Adipocyte (in vitro differentiated cells): ENCODE data around the gene PLEKHG4.

Experiments
- DNase-seq: peaks from one replicate; pipeline ENCODE4 v3.0.0-alpha.2; 2015; ENCODE audit warnings: low read depth
- H3K27me3 ChIP-seq: replicated peaks from 2 replicates; pipeline ENCODE4 v1.7.0; 2013; ENCODE audit warnings: mild to moderate bottlenecking, low read length, moderate library complexity; ENCODE audit not compliant: control insufficient read depth, insufficient read depth
- H3K36me3 ChIP-seq: 2 replicates; pipeline ENCODE4 v1.7.0; 2013; ENCODE audit warnings: low read length, mild to moderate bottlenecking, moderate library complexity; ENCODE audit not compliant: control insufficient read depth, insufficient read depth, severe bottlenecking
- H3K4me1 ChIP-seq: 2 replicates; pipeline ENCODE4 v1.7.0; 2013; ENCODE audit warnings: mild to moderate bottlenecking, low read length, moderate library complexity; ENCODE audit not compliant: control insufficient read depth, insufficient read depth
- H3K4me3 ChIP-seq: 2 replicates; pipeline ENCODE4 v1.7.0; 2013; ENCODE audit warnings: mild to moderate bottlenecking, low read length, moderate library complexity
- H3K9ac ChIP-seq: 2 replicates; pipeline ENCODE4 v1.7.0; 2013; ENCODE audit warnings: mild to moderate bottlenecking, low read length, moderate library complexity
- H3K9me3 ChIP-seq: 2 replicates; pipeline ENCODE4 v1.7.0; 2013; ENCODE audit warnings: mild to moderate bottlenecking, low read length, moderate library complexity; ENCODE audit not compliant: control insufficient read depth

PLEKHG4 gene

DNA sequence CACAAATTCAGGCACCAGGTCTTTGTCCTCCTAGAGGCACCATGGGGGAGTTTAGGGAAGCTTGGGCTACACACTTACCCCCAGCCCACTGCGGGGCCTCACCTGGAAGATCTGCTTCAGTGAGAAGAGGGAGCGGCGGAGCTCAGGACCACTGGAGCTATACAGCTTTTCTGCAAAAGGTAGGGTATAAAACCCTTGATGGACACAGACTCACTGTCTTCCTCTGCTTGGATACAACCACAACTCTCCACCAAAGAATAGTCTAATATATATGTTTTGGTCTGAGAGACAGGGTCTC, 41.1 kb upstream of the PLEKHG4 start:
- H3K27me3 ChIP-seq, result no peaks in the 10 kb centered on the region
- DNase-seq, result no peak
- H3K36me3 ChIP-seq, result peaks cover 58% of the 10 kb centered on the region

DNA sequence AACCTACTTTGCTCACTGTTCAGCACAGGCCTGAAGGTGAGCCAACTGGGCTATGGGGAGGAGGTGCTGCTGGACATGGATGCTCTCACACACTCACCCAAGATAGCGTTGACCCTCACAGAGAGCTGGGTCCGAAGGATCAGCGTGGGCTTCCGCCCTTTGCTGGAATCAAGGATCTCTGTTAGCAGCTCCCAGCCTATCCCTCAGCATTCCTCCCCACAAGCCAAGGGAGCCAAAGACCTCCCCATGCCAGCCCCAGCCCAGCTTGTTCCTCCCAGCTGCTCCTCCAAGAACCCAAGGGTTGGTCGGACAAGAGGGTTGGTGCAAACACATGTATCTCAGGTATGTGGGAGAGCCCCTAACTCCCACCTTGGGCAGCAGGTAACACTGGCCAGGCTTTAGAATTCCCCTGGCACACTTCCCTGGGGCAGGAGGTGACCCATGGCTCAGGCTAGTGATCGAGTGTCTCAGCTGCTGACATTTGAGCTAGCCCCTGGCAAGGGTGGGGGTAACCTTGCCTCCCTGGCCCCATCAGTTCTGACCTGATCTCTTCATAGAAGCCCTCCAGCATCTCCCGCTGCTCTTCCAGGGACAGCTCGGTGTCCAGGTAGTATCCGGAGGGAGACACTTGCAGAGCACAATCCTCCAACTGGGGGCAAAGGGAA, 40.4 kb upstream of the PLEKHG4 start:
- H3K36me3 ChIP-seq, result peaks cover 54% of the 10 kb centered on the region
- peaks cover 38% of the 10 kb centered on the region for H3K4me1 ChIP-seq
- no peaks in the 10 kb centered on the region for H3K27me3 ChIP-seq
- no peak for DNase-seq
- H3K4me3 ChIP-seq, result no peak overlapping the region
- H3K9ac ChIP-seq, result no peak overlapping the region
- no peaks in the 10 kb centered on the region for H3K9me3 ChIP-seq

More for the DNA sequence above, 41.1 kb upstream of the PLEKHG4 start:
- Histone ChIP-seq H3K4me1 (peaks cover 31% of the 10 kb centered on the region), H3K9ac (no peak overlapping the region), H3K9me3 (no peaks in the 10 kb centered on the region), H3K4me3 (no peak overlapping the region)

DNA sequence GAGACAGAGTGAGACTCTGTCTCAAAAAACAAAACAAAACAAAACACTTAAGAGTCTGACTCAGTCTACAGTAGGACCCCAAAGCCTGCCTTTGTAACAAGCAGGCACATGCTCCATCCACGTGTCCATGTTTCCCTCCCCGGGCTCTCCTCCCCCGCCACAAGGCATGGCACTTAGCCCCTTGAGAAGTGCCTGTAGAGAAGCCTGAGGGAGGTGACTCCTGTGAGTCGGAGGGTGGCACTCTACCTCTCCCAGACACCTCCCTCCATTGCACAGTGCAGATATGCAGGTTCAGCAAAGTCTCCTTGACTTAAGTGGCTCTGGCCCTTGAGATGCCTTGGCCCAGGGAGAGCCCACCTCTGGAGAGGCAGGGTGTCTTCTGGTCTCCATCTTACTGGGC, 38.8 kb upstream of the PLEKHG4 start:
- Histone ChIP-seq H3K9ac (peak overlapping the region; percentile 77), H3K4me1 (peaks cover 54% of the 10 kb centered on the region), H3K4me3 (peak overlapping the region; percentile 50), H3K27me3 (no peaks in the 10 kb centered on the region), H3K9me3 (no peaks in the 10 kb centered on the region), H3K36me3 (peaks cover 38% of the 10 kb centered on the region)
- peak; percentile 9 for DNase-seq

DNA sequence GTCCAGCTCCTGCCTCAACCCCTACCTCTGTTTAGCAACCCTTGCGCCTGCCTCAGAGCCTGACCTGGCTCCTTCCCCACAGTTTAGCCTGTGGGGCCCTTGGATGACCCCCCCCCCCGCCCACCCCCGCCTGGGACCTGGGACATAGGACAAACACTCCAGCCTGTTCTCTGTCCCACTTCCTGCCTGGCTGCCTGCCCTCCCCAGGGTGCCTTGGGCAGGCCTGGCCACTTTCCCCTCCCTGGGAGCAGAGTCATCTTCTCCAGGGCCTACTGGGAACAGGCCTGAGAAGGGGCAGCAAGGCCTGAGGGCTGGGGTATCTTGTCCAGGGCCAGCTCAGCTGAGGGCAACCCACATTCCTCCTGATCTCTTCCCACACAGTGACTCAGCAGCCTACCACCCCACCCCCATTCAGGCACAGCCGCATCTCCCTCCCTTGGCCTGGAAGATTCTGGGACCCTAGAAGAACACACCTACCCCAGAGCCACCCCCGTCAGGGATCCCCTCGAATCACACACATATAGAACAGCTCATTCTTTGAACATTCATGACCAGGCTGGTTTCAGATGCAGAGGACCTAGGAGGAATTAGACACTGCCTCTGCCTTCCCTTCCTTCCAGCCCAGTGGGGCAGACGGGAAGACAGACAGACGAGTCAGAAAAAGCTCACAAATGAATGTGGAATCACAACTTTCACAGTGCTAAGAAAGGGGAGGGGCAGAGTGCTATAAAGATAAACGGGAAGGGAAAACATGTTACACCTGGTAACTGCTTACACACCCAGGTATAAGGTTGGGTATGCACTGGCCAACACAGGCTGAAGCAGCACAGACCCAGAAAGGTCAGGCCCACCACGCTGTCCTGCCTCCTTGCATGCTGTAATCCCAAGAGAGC, 38.1 kb upstream of the PLEKHG4 start:
- peak overlapping the region; percentile 51 for H3K4me3 ChIP-seq
- no peaks in the 10 kb centered on the region for H3K9me3 ChIP-seq
- H3K4me1 ChIP-seq, result peaks cover 58% of the 10 kb centered on the region
- peak; percentile 80 for DNase-seq
- no peaks in the 10 kb centered on the region for H3K27me3 ChIP-seq
- H3K36me3 ChIP-seq, result peaks cover 31% of the 10 kb centered on the region
- H3K9ac ChIP-seq, result peak overlapping the region; percentile 89

DNA sequence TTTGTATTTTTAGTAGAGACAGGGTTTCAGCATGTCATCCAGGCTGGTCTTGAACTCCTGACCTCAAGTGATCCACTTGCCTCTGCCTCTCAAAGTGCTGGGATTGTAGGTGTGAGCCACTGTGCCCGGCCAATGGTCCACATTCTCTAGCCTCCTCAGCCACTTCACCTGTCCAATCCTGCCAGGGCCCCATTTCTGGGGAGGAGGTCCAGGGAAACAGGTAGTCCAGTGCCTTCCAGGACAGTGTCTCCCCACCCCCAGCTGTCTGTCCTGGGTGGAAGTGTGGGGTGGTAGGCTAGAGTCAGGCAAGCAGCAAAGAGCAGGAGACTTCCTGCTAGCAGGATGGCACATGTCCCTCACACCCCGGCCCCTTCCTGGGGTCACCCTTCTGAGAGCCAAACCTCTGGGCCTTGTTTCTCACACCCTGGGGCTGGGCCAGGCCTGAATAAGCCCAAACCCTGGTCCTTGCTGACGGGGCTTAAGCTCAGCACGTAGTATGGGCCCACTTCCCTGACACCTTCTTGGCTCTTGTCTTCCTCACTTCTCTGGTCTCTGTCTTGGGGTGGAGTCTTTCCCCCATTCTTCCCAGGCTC, 37.1 kb upstream of the PLEKHG4 start:
- no peaks in the 10 kb centered on the region for H3K9me3 ChIP-seq
- peaks cover 58% of the 10 kb centered on the region for H3K4me1 ChIP-seq
- DNase-seq, result no peak
- peaks cover 24% of the 10 kb centered on the region for H3K36me3 ChIP-seq
- peak overlapping the region; percentile 89 for H3K9ac ChIP-seq
- no peak overlapping the region for H3K4me3 ChIP-seq
- H3K27me3 ChIP-seq, result no peaks in the 10 kb centered on the region

DNA sequence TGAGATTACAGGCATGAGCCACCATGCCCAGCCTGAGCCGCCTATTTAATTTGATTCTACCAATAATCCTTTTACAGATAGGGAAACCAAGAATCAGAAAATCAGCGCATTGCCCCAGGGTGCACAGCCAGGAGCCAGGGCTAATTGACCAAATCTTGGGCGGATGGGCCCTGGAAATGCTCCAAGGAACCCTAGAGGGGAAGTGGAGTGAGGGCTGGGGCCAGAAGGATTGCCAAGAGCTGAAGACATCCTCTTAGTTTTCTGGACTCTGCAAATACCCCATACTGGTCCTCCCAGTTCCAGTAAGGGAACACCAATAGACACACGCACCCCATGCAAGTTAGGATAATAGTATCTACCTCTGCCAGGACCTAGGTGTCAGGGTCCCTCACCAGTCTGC, 35.9 kb upstream of the PLEKHG4 start:
- Histone ChIP-seq H3K36me3 (peaks cover 11% of the 10 kb centered on the region), H3K27me3 (no peaks in the 10 kb centered on the region), H3K9me3 (no peaks in the 10 kb centered on the region), H3K4me3 (peak overlapping the region; percentile 64), H3K9ac (peak overlapping the region; percentile 80), H3K4me1 (peaks cover 66% of the 10 kb centered on the region)
- DNase-seq, result no peak

DNA sequence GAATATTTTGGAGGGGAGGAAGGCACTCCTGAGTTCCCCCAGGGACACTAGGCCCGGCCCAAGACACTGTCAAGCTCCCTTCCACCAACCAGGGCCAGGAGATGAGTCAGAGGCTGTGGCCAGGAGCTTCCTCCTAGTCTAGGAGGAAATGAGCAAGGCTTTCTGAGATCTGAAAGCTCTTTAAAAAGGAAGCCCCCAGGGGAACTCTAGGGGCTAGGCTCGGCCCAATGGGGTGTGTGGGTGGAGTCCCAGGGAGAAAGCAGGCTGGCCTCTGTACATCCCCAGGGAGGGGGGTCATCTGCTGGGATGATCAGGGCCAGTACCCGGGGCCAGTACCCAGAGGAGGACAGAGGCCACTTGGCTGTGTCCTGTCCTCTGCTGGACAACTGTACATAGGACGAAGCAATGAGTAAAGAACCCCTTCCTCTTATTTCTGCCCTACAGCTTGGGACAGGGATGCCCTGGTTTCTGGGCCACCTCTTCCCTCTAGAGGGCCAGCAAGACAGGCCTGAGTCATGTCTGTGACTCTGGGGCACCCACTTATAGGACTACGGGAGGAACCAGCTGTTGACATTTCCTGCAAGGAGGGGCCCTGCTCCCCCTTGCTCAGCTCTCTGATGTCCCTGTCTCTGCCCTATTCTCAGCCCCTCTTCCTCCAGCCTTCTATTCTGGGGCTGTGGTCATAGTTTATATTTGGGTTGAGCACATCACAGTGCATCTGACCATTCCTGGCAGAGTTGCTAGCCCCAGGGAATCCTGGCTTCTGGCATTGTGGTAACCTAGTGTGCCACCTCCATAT, 34.7 kb upstream of the PLEKHG4 start:
- Histone ChIP-seq H3K4me3 (peak overlapping the region; percentile 92), H3K36me3 (peaks cover under 1% of the 10 kb centered on the region), H3K4me1 (peaks cover 73% of the 10 kb centered on the region)

DNA sequence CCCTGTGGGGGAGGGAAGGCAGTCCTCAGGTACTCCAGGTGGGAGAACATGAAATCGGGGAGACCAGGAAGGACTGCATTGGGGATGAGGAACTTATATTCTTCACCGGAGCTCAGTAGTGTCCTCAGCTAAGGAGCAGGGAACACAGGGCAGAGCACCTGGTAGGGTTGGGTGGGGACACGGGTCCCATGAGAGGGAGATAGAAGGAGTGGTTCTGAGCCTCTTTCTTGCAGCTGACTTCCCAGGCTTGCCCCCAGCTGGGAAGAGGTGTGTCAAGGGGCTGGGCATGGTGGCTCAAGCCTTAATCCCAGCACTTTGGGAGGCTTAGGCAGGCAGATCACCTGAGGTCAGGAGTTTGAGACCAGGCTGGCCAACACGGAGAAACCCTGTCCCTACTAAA, 34.1 kb upstream of the PLEKHG4 start:
- Histone ChIP-seq H3K27me3 (no peaks in the 10 kb centered on the region), H3K9me3 (no peaks in the 10 kb centered on the region), H3K9ac (peak overlapping the region; percentile 90), H3K4me1 (peaks cover 73% of the 10 kb centered on the region), H3K36me3 (no peaks in the 10 kb centered on the region), H3K4me3 (peak overlapping the region; percentile 92)
- no peak for DNase-seq

More for the DNA sequence above, 34.7 kb upstream of the PLEKHG4 start:
- Histone ChIP-seq H3K9ac (peak overlapping the region; percentile 90), H3K9me3 (no peaks in the 10 kb centered on the region), H3K27me3 (no peaks in the 10 kb centered on the region)
- DNase-seq, result peak; percentile 85

DNA sequence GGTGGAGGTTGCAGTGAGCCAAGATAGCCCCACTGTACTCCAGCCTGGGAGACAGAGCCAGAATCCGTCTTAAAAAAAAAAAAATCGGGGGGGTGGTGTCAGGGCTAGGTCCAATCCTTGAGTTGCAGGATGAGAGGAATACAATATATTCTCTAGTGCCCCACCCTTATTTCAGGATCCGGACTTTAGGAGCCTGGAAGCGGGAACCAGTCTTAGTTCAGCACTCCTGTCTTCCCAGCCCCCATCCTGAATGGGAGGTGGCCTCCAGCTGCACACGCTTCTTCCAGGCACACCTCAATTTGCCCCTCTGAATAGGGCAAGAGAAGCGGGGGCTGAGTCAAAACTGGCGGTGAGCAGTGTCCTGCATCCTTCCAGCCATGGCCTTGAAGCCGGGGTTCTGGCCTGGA, 33.7 kb upstream of the PLEKHG4 start:
- peaks cover 68% of the 10 kb centered on the region for H3K4me1 ChIP-seq

DNA sequence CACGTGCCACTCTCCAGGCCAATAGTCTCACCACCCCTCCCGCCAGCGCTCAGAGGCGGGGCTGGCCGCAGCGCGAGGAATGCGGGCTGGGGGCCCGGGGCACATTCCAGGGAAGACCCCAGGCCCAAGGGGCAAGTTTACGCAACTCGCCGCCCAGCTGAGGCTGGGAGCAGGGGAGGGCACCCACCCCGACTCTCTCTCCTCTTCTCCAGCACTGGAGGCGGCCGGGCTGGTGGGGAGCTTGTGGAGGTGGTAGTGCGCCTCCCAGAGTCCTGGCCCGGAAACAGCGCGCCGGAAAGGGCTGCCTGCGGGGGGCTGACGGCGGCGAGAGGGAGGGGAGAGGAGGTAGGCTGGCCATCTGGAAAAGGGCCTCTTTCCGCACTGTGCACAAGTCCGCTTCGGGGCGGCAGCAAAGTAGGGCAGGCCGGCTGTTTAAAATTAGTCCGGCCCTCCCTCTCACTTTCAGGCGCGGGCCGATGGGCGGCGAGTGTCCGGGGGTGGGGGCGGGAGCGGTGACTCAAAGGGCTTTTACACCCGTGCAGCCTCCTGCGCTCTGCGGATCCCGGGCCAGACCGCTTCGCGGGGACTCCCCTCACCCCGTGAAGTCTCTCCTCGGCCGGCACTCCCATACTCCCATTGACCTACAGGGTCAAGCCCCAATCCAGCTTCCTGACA, 33.1 kb upstream of the PLEKHG4 start:
- peak; percentile 93 for DNase-seq
- Histone ChIP-seq H3K27me3 (no peaks in the 10 kb centered on the region), H3K9ac (peak overlapping the region; percentile 90), H3K9me3 (no peaks in the 10 kb centered on the region), H3K36me3 (no peaks in the 10 kb centered on the region), H3K4me3 (peak overlapping the region; percentile 92), H3K4me1 (peaks cover 64% of the 10 kb centered on the region)

More for the DNA sequence above, 33.7 kb upstream of the PLEKHG4 start:
- DNase-seq, result no peak
- no peaks in the 10 kb centered on the region for H3K36me3 ChIP-seq
- no peaks in the 10 kb centered on the region for H3K27me3 ChIP-seq
- peak overlapping the region; percentile 92 for H3K4me3 ChIP-seq
- H3K9me3 ChIP-seq, result no peaks in the 10 kb centered on the region
- peak overlapping the region; percentile 90 for H3K9ac ChIP-seq
